ENCODE results near the gene CORIN.

CORIN gene

DNA sequence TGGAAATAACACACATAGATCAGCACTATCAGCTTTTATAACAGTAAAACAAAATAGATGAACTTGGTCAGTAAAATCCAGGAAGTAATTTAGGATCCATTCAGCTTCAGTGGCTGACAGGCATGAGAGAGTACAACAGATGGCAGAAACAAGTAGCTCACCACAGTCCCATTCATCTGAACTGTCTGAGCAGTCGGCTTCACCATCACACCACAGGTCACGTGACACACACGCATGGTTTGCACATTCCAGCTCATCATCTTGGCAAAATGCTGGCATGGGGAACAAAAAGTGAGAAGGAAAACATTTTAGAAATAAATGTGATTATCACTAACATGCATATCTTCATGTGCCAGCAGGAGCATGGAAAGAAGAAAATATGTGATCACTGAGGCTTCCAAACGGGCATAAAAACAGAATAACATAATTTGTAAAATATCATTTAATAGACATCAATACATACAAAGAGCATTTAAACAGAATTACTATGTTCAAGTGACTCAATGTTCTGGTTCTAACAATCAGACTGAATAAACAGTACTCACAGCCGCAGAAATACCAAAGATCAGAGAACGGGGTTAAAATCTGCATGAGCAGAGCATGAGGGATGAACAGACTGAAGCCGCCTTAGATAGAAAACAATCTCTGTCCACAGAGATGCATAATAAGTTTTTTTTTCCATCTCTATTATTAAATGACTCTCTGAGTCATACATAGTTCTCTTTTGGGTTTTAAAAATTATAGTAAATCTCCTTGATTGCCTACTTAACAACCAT is 194.7 kb downstream of the CORIN start:
- Histone ChIP-seq H3K4me3 (no peak overlapping the region), H3K9me3 (no peaks in the 10 kb centered on the region), H3K36me3 (no peaks in the 10 kb centered on the region), H3K4me1 (no peaks in the 10 kb centered on the region), H3K27me3 (no peaks in the 10 kb centered on the region), H3K27ac (no peak overlapping the region)
- intact Hi-C loops (cut with DNase I; ENCODE audit: low total_unique reads): no loop called here
- DNase-seq: no peak
- TF ChIP-seq, protein P1, sequence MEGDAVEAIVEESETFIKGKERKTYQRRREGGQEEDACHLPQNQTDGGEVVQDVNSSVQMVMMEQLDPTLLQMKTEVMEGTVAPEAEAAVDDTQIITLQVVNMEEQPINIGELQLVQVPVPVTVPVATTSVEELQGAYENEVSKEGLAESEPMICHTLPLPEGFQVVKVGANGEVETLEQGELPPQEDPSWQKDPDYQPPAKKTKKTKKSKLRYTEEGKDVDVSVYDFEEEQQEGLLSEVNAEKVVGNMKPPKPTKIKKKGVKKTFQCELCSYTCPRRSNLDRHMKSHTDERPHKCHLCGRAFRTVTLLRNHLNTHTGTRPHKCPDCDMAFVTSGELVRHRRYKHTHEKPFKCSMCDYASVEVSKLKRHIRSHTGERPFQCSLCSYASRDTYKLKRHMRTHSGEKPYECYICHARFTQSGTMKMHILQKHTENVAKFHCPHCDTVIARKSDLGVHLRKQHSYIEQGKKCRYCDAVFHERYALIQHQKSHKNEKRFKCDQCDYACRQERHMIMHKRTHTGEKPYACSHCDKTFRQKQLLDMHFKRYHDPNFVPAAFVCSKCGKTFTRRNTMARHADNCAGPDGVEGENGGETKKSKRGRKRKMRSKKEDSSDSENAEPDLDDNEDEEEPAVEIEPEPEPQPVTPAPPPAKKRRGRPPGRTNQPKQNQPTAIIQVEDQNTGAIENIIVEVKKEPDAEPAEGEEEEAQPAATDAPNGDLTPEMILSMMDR (IDR thresholded peaks at IDR 0.05): no peak

GRCh38 chr4:47642191-47642830 is 195.6 kb downstream of the CORIN start:
- Histone ChIP-seq H3K4me3 (no peak overlapping the region), H3K9me3 (no peaks in the 10 kb centered on the region), H3K4me1 (no peaks in the 10 kb centered on the region), H3K36me3 (peaks cover 0 to 3% (median 0%) of the 10 kb centered on the region in 3 donors), H3K27me3 (no peaks in the 10 kb centered on the region), H3K27ac (no peak overlapping the region)
- TF ChIP-seq, protein P1 (IDR thresholded peaks at IDR 0.05): no peak
- intact Hi-C loops (cut with DNase I; ENCODE audit: low total_unique reads): no loop called here
- DNase-seq: no peak

DNA sequence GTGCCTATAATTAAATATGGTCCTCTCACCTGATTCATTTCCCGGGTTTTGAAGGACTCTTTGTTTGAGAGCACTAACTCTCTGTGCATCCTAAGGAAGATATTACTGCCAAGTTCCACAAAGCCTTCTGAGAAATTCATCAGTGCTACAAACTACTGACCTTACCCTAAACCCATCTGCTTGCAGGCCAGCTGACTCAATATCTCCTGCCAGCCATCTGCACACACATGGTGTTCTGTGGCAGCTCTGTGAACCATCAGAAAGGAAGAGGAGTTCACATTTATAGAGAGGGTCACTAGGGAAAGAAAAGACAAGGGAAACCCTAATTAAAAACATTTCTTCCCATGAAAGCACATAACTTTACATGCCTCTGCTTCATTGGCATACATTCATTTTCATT is 196.1 kb downstream of the CORIN start:
- H3K4me1 ChIP-seq: no peaks in the 10 kb centered on the region
- peaks cover 0 to 4% (median 0%) of the 10 kb centered on the region in 3 donors for H3K36me3 ChIP-seq
- no peaks in the 10 kb centered on the region for H3K9me3 ChIP-seq
- no peak overlapping the region for H3K27ac ChIP-seq
- TF ChIP-seq, protein P1 (IDR thresholded peaks at IDR 0.05): no peak
- no peaks in the 10 kb centered on the region for H3K27me3 ChIP-seq
- no peak for DNase-seq
- intact Hi-C loops (cut with DNase I; ENCODE audit: low total_unique reads): no loop called here
- H3K4me3 ChIP-seq: no peak overlapping the region

GRCh38 chr4:47640911-47641310 is 197.0 kb downstream of the CORIN start:
- H3K27ac ChIP-seq: no peak overlapping the region
- H3K36me3 ChIP-seq: peaks cover 0 to 4% (median 4%) of the 10 kb centered on the region in 3 donors
- intact Hi-C loops (cut with DNase I; ENCODE audit: low total_unique reads): no loop called here
- no peak for DNase-seq
- H3K27me3 ChIP-seq: no peaks in the 10 kb centered on the region
- H3K9me3 ChIP-seq: no peaks in the 10 kb centered on the region
- TF ChIP-seq, protein P1 (IDR thresholded peaks at IDR 0.05): no peak
- no peaks in the 10 kb centered on the region for H3K4me1 ChIP-seq
- no peak overlapping the region for H3K4me3 ChIP-seq

- no peaks in the 10 kb centered on the region for H3K9me3 ChIP-seq
- TF ChIP-seq, protein P1 (IDR thresholded peaks at IDR 0.05): no peak
- no peak for DNase-seq
- H3K4me1 ChIP-seq: no peaks in the 10 kb centered on the region
- intact Hi-C loops (cut with DNase I; ENCODE audit: low total_unique reads): no loop called here
- H3K36me3 ChIP-seq: peaks cover 0 to 8% (median 4%) of the 10 kb centered on the region in 3 donors
- H3K27ac ChIP-seq: no peak overlapping the region
- H3K27me3 ChIP-seq: no peaks in the 10 kb centered on the region
- no peak overlapping the region for H3K4me3 ChIP-seq
These were observed 198.3 kb downstream of the CORIN start for GRCh38 chr4:47639531-47639930.
